HCT116 (cell line): ENCODE results near the gene YDJC. TPM values are rescaled to one million over a fixed set of nuclear protein-coding genes. Genes with fewer than 3 reads are reported as not detected.
A peak's percentile ranks its signal among the peaks of the same experiment; 100 is the strongest.

Experiments
- ATAC-seq: fragments of 200-7000 bp; cut with Tn5 transposase; 2 replicates; pipeline ENCODE4 v1.9.1; 2020; ENCODE audit warnings: mild to moderate bottlenecking, moderate library complexity
- BruUV-seq: library from RNA; stranded (reverse); fragments of 400-500 nt; replicated peaks from 2 replicates; lab custom pipeline; 2021; lab: Mats Ljungman, UMichigan
- CTCF ChIA-PET: fragments of 300-600 bp; sonication (Branson Sonifier 250); formaldehyde crosslinking; loops from one replicate; lab custom pipeline; 2021; ENCODE audit warnings: antibody characterized with exemption; lab: Charles Lee
- POLR2A ChIA-PET: fragments of 300-600, 350-600 bp; sonication (Branson Sonifier 250); formaldehyde crosslinking; loops from one replicate; lab custom pipeline; 2021; ENCODE audit warnings: antibody characterized with exemption; lab: Charles Lee
- RAD21 ChIA-PET, 2 experiments: fragments of 300-600 bp; sonication (Branson Sonifier 250); formaldehyde crosslinking; loops; one replicate each; lab custom pipeline; 2023; ENCODE audit warnings: low total read pairs in 2 of 2; ENCODE audit not compliant: uncharacterized antibody in 2 of 2, unreplicated experiment in 2 of 2, low non-redundant PET in 1 of 2; lab: Charles Lee
- DNase-seq: peaks from one replicate; pipeline ENCODE4 v3.0.0-alpha.2; 2010; ENCODE audit warnings: low read depth, low spot score
- H2AFZ ChIP-seq: fragments of 200-600 bp; shearing (Covaris generic), sonication (generic); 2 replicates; pipeline ENCODE4 v1.6.1; 2017; ENCODE audit warnings: low read depth, mixed run types, mixed read lengths, antibody characterized with exemption, low read length; ENCODE audit not compliant: poor library complexity, severe bottlenecking
- H3K27ac ChIP-seq: 2 replicates; pipeline ENCODE4 v1.5.1; 2012; ENCODE audit warnings: low read depth, low read length
- H3K27me3 ChIP-seq: fragments of 200-600 bp; sonication (generic); 2 replicates; pipeline ENCODE4 v1.6.1; 2016; ENCODE audit warnings: mixed run types, low read length, mixed read lengths; ENCODE audit not compliant: insufficient read depth
- H3K36me3 ChIP-seq, 2 experiments: fragments of 200-500 bp in 1 of 2; fragments of 200-600 bp in 1 of 2; sonication (Bioruptor generic) in 1 of 2; sonication (generic) in 1 of 2; 2 replicates each; pipeline versions ENCODE4 v1.5.1 to v1.6.1; 2014 to 2016; ENCODE audit warnings: low read length in 2 of 2, inconsistent platforms in 1 of 2, mixed read lengths in 1 of 2, mixed run types in 1 of 2; ENCODE audit not compliant: insufficient read depth in 2 of 2, control insufficient read depth in 1 of 2
- H3K4me1 ChIP-seq, 2 experiments: fragments of 200-600 bp in 1 of 2; sonication (generic) in 1 of 2; 2 replicates each; pipeline versions ENCODE4 v1.5.1 to v1.6.1; 2012 to 2017; ENCODE audit warnings: low read length in 2 of 2, inconsistent platforms in 1 of 2, mild to moderate bottlenecking in 1 of 2, mixed read lengths in 1 of 2, mixed run types in 1 of 2, moderate library complexity in 1 of 2; ENCODE audit not compliant: insufficient read depth in 2 of 2, control insufficient read depth in 1 of 2
- H3K4me2 ChIP-seq: fragments of 200-600 bp; sonication (generic); 2 replicates; pipeline ENCODE4 v1.6.1; 2017; ENCODE audit warnings: mixed run types, low read length, mixed read lengths
- H3K4me3 ChIP-seq, 2 experiments: fragments of 200-600 bp in 1 of 2; sonication (generic) in 1 of 2; replicated peaks in 1 of 2; 2 replicates each; pipeline ENCODE4 v1.5.1; 2011 to 2016; ENCODE audit warnings: low read length in 2 of 2, control low read depth in 1 of 2, low read depth in 1 of 2, mild to moderate bottlenecking in 1 of 2, mixed read lengths in 1 of 2, mixed run types in 1 of 2
- H3K79me2 ChIP-seq: fragments of 200-600 bp; sonication (generic); 2 replicates; pipeline ENCODE4 v1.6.1; 2017; ENCODE audit warnings: mild to moderate bottlenecking, mixed run types, low read length, moderate library complexity, mixed read lengths; ENCODE audit not compliant: insufficient read depth
- H3K9ac ChIP-seq: fragments of 200-600 bp; sonication (generic); 2 replicates; pipeline ENCODE4 v1.6.1; 2016; ENCODE audit warnings: low read length, mixed read lengths
- H3K9me2 ChIP-seq: fragments of 200-600 bp; sonication (generic), shearing (Covaris generic); 2 replicates; pipeline ENCODE4 v1.6.1; 2017; ENCODE audit warnings: mixed run types, mild to moderate bottlenecking, moderate library complexity; ENCODE audit not compliant: insufficient read depth
- H3K9me3 ChIP-seq, 2 experiments: fragments of 200-500 bp in 1 of 2; fragments of 200-600 bp in 1 of 2; sonication (Bioruptor generic) in 1 of 2; sonication (generic) in 1 of 2; 2 replicates each; pipeline ENCODE4 v1.6.1; 2014 to 2017; ENCODE audit warnings: low read length in 2 of 2, mixed read lengths in 2 of 2, inconsistent platforms in 1 of 2, low read depth in 1 of 2, mild to moderate bottlenecking in 1 of 2, mixed run types in 1 of 2, moderate library complexity in 1 of 2; ENCODE audit not compliant: control insufficient read depth in 1 of 2, insufficient read depth in 1 of 2
- H4K20me1 ChIP-seq: fragments of 200-600 bp; sonication (generic), shearing (Covaris generic); 2 replicates; pipeline ENCODE4 v1.6.1; 2017; ENCODE audit warnings: mixed run types, mild to moderate bottlenecking, moderate library complexity; ENCODE audit not compliant: insufficient read depth
- CBX3 ChIP-seq: IDR thresholded peaks from 2 replicates; pipeline ENCODE4 v1.6.1; 2012; ENCODE audit warnings: low read depth
- CEBPB ChIP-seq: IDR thresholded peaks from 2 replicates; pipeline ENCODE4 v1.6.1; 2012; ENCODE audit warnings: low read depth
- EGR1 ChIP-seq: IDR thresholded peaks from 2 replicates; pipeline ENCODE4 v1.6.1; 2012; ENCODE audit warnings: low read depth
- ELF1 ChIP-seq: IDR thresholded peaks from 2 replicates; pipeline ENCODE4 v1.6.1; 2012; ENCODE audit warnings: low read depth, borderline replicate concordance
- EZH2 ChIP-seq: fragments of 200-600 bp; sonication (generic); IDR thresholded peaks from 2 replicates; pipeline ENCODE4 v1.6.1; 2017; ENCODE audit warnings: antibody characterized with exemption, mixed run types
- EZH2phosphoT487 ChIP-seq: fragments of 200-600 bp; IDR thresholded peaks from 2 replicates; pipeline ENCODE4 v1.6.1; 2018; ENCODE audit warnings: antibody characterized with exemption, borderline replicate concordance
- FOSL1 ChIP-seq: IDR thresholded peaks from 2 replicates; pipeline ENCODE4 v1.6.1; 2012; ENCODE audit warnings: low read depth
- JUND ChIP-seq: IDR thresholded peaks from 2 replicates; pipeline ENCODE4 v1.6.1; 2012
- POLR2AphosphoS5 ChIP-seq: IDR thresholded peaks from 2 replicates; pipeline ENCODE4 v1.6.1; 2011; ENCODE audit warnings: mild to moderate bottlenecking, low read depth, low read length, moderate library complexity
- RAD21 ChIP-seq: IDR thresholded peaks from 2 replicates; pipeline ENCODE4 v1.6.1; 2012; ENCODE audit warnings: low read depth, mild to moderate bottlenecking
- SRF ChIP-seq: IDR thresholded peaks from 2 replicates; pipeline ENCODE4 v1.6.1; 2012; ENCODE audit warnings: low read depth
- TCF7L2 ChIP-seq: IDR thresholded peaks from 2 replicates; pipeline ENCODE4 v1.7.0; 2011; ENCODE audit warnings: borderline replicate concordance, inconsistent platforms; ENCODE audit not compliant: insufficient read depth, insufficient read length; ENCODE audit errors: extremely low read depth
- ZFX ChIP-seq: fragments of 450-650 bp; IDR thresholded peaks from 2 replicates; pipeline ENCODE4 v1.6.1; 2017
- ZNF274 ChIP-seq: fragments of 200-500 bp; sonication (Bioruptor generic); IDR thresholded peaks from 2 replicates; pipeline ENCODE4 v1.6.1; 2014; ENCODE audit warnings: mild to moderate bottlenecking, low read depth, low read length, inconsistent platforms
- intact Hi-C: fragments of 100-400 bp; cut with micrococcal nuclease; formaldehyde crosslinking; loops from 2 replicates; pipeline ENCODE4 v1.10.0; 2022
- total RNA-seq: library from RNA; stranded (reverse); gene quantifications from one replicate; pipeline ENCODE4 v1.2.1, GENCODE V29; 2021; ENCODE audit not compliant: unreplicated experiment
- TF ChIP-seq, protein P1 (sequence below): IDR thresholded peaks from 2 replicates; pipeline ENCODE4 v1.6.1; 2012; ENCODE audit warnings: low read depth
- TF ChIP-seq, protein P2 (sequence below): IDR thresholded peaks from 2 replicates; pipeline ENCODE4 v1.6.1; 2012

The YDJC gene
- total RNA-seq, 1 experiment from 2014 or later = 78.3 TPM

DNA sequence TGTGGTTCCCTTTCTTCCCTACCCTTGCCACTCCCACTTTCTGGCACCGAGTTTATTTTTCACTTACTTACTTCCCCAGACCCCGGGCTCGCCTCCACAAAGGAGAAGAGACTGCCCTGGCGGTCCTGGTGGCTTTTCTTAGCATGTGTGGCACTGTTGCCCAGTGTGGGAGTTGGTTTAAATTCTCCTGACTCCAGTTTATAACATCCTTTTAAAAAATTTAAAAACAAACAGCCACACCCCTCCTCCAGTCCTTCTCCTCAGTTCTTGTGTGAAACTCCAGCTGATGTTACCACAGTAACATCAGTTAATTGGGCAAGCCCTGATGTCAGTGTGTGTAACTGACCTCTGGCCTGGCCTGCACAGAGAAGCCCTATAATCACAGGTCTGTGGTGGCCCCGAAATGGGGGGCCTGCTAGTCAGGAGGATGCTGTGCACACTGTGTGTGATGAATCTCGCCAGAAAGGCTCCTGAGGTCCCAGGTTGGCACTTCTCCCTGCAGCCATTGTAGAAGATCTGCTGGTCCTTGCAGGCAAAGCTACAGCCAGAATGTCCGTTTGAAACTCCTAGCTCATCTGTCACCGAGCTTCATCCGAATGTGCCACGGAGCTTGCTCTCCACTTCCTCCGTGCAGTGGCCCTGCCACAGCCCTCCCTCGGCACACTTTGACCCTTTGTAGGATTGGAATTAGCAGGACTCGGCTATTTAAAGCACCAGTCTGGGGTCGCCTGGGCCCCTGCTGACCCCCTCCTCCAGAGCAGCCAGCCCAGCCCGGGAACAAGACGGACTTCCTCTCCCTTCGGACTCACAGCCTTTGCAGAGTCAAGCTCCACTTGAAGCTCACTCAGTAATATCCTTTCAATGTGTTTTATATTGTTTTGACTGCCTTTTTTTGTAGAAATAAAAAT is 7.6 kb downstream of the YDJC start:
- H3K4me1 ChIP-seq = peaks cover 0 to 9% of the 10 kb centered on the region in 2 experiments; a peak in 2 of 4 replicates
- H2AFZ ChIP-seq = no peak overlapping the region
- TSS peak; percentile 24 for BruUV-seq
- POLR2A ChIA-PET = interaction anchor here (0.9 kb wide), 1 partner anchor 20 kb away, joined by 3 read pairs; the partner anchor contains the start of gene SDF2L1
- CTCF ChIA-PET = interaction anchor here (1.1 to 3.2 kb wide), 2 partner anchors 20 to 24 kb away, joined by 3 to 16 read pairs; partner anchors contain the start of gene SDF2L1
- H3K79me2 ChIP-seq = peaks cover 74% of the 10 kb centered on the region
- no peak overlapping the region for H3K9ac ChIP-seq
- no peaks in the 10 kb centered on the region for H3K9me2 ChIP-seq
- H3K9me3 ChIP-seq = no peaks in the 10 kb centered on the region
- no peak overlapping the region for H3K4me3 ChIP-seq
- no peaks in the 10 kb centered on the region for H4K20me1 ChIP-seq
- no peak for TF ChIP-seq TCF7L2
- TF ChIP-seq, protein P1, sequence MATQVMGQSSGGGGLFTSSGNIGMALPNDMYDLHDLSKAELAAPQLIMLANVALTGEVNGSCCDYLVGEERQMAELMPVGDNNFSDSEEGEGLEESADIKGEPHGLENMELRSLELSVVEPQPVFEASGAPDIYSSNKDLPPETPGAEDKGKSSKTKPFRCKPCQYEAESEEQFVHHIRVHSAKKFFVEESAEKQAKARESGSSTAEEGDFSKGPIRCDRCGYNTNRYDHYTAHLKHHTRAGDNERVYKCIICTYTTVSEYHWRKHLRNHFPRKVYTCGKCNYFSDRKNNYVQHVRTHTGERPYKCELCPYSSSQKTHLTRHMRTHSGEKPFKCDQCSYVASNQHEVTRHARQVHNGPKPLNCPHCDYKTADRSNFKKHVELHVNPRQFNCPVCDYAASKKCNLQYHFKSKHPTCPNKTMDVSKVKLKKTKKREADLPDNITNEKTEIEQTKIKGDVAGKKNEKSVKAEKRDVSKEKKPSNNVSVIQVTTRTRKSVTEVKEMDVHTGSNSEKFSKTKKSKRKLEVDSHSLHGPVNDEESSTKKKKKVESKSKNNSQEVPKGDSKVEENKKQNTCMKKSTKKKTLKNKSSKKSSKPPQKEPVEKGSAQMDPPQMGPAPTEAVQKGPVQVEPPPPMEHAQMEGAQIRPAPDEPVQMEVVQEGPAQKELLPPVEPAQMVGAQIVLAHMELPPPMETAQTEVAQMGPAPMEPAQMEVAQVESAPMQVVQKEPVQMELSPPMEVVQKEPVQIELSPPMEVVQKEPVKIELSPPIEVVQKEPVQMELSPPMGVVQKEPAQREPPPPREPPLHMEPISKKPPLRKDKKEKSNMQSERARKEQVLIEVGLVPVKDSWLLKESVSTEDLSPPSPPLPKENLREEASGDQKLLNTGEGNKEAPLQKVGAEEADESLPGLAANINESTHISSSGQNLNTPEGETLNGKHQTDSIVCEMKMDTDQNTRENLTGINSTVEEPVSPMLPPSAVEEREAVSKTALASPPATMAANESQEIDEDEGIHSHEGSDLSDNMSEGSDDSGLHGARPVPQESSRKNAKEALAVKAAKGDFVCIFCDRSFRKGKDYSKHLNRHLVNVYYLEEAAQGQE = no peak
- no peak for TF ChIP-seq POLR2AphosphoS5
- no peak for TF ChIP-seq SRF
- TF ChIP-seq EGR1 = no peak
- TF ChIP-seq CEBPB = no peak
- TF ChIP-seq, protein P2, sequence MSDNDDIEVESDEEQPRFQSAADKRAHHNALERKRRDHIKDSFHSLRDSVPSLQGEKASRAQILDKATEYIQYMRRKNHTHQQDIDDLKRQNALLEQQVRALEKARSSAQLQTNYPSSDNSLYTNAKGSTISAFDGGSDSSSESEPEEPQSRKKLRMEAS = no peak
- TF ChIP-seq ELF1 = no peak
- TF ChIP-seq CBX3 = no peak
- TF ChIP-seq EZH2 = no peak
- TF ChIP-seq ZNF274 = no peak
- TF ChIP-seq RAD21 = no peak
- no peak for TF ChIP-seq JUND
- TF ChIP-seq FOSL1 = no peak
- TF ChIP-seq ZFX = no peak
- no peak for TF ChIP-seq EZH2phosphoT487
- TF ChIP-seq, all 23 proteins: peak for 0
- ATAC-seq = no peak
- no peak overlapping the region for H3K4me2 ChIP-seq
- no peaks in the 10 kb centered on the region for H3K27me3 ChIP-seq
- no peak overlapping the region for H3K27ac ChIP-seq
- RAD21 ChIA-PET = no interaction called here
- intact Hi-C loops = no loop called here
- no peak for DNase-seq
- peaks cover 0 to 21% of the 10 kb centered on the region in 2 experiments; a peak in 1 of 4 replicates for H3K36me3 ChIP-seq
